Inflammatory macrophage treated with lipopolysaccharide for 1 hour (primary cell): ENCODE data around the gene ALPL.
"Not testable (repeated sequence)": the region's sequence is repeated elsewhere in the genome, so short reads cannot be mapped to it uniquely, and the experiment has no call there.

Experiments
- DNase-seq, 2 donors: peaks; one replicate each; pipeline ENCODE4 v3.0.0-alpha.2; 2020 to 2022

The ALPL gene

GRCh38 chr1:21509351-21510112 is at the start of gene ALPL:
Gene ALPL (plus strand): TSS chr1:21509423. CDS start chr1:21554082, 44,659 bp downstream.
- DNase-seq = no peak

- not testable (repeated sequence) for DNase-seq
Measured at GRCh38 chr1:21465127-21465526, 44.1 kb upstream of the ALPL start.

- DNase-seq = not testable (repeated sequence)
Measured at GRCh38 chr1:21467946-21468345, 41.3 kb upstream of the ALPL start.

GRCh38 chr1:21468599-21468998 is 40.6 kb upstream of the ALPL start:
- DNase-seq = peak; percentile 11 to 47

- DNase-seq = peak; percentile 14 to 25
Measured at GRCh38 chr1:21469581-21469980, 39.6 kb upstream of the ALPL start.

- DNase-seq = no peak
Measured at GRCh38 chr1:21472861-21473260, 36.4 kb upstream of the ALPL start.

GRCh38 chr1:21478356-21478755 is 30.9 kb upstream of the ALPL start:
- no peak for DNase-seq

GRCh38 chr1:21483881-21484280 is 25.3 kb upstream of the ALPL start:
- not testable (repeated sequence) for DNase-seq

GRCh38 chr1:21489146-21489545 is 20.1 kb upstream of the ALPL start:
- no peak for DNase-seq

- DNase-seq = peak; percentile 36 to 56
Measured at GRCh38 chr1:21490774-21491487, 18.3 kb upstream of the ALPL start.

GRCh38 chr1:21491488-21492355 is 17.5 kb upstream of the ALPL start:
- DNase-seq = no peak

GRCh38 chr1:21492356-21492625 is 16.9 kb upstream of the ALPL start:
- no peak for DNase-seq

GRCh38 chr1:21494196-21494595 is 15.0 kb upstream of the ALPL start:
- DNase-seq = no peak

- DNase-seq = peak in 1 of 2 donors; percentile 45
Measured at GRCh38 chr1:21495225-21495820, 13.9 kb upstream of the ALPL start.

GRCh38 chr1:21496063-21496462 is 13.2 kb upstream of the ALPL start:
- DNase-seq = no peak

GRCh38 chr1:21496886-21497285 is 12.3 kb upstream of the ALPL start:
- DNase-seq = peak in 1 of 2 donors; percentile 11

GRCh38 chr1:21497466-21498061 is 11.7 kb upstream of the ALPL start:
- no peak for DNase-seq

- DNase-seq = no peak
Measured at GRCh38 chr1:21499283-21499950, 9.8 kb upstream of the ALPL start.

- DNase-seq = no peak
Measured at GRCh38 chr1:21503706-21504377, 5.4 kb upstream of the ALPL start.

GRCh38 chr1:21506804-21507203 is 2.4 kb upstream of the ALPL start:
- no peak for DNase-seq

- DNase-seq = no peak
Measured at GRCh38 chr1:21507511-21508270, 1.5 kb upstream of the ALPL start.
